OCI-LY1 (cell line): ENCODE measurements around the gene ADAT3.

Source experiments
- H2AFZ ChIP-seq: fragments of 200-600 bp; sonication (generic), shearing (Covaris generic); 2 replicates; pipeline ENCODE4 v1.6.0; 2014; ENCODE audit warnings: antibody characterized with exemption, mild to moderate bottlenecking, low read length
- H3F3A ChIP-seq: fragments of 200-600 bp; sonication (generic), shearing (Covaris generic); 2 replicates; pipeline ENCODE4 v1.6.0; 2014; ENCODE audit warnings: mild to moderate bottlenecking, antibody characterized with exemption, low read length, moderate library complexity; ENCODE audit not compliant: insufficient read depth
- H3K27ac ChIP-seq: fragments of 200-600 bp; sonication (generic); 2 replicates; pipeline ENCODE4 v1.5.1; 2014; ENCODE audit warnings: low read length, mixed run types, mild to moderate bottlenecking, low read depth; ENCODE audit not compliant: poor library complexity, severe bottlenecking
- H3K27me3 ChIP-seq: fragments of 200-600 bp; sonication (generic); 2 replicates; pipeline ENCODE4 v1.6.0; 2014; ENCODE audit warnings: antibody characterized with exemption, mild to moderate bottlenecking, low read length, moderate library complexity; ENCODE audit not compliant: insufficient read depth
- H3K36me3 ChIP-seq: fragments of 200-600 bp; sonication (generic); 2 replicates; pipeline ENCODE4 v1.6.1; 2014; ENCODE audit warnings: mild to moderate bottlenecking, antibody characterized with exemption, low read length, moderate library complexity, mixed read lengths; ENCODE audit not compliant: insufficient read depth
- H3K4me1 ChIP-seq: fragments of 200-600 bp; sonication (generic); 2 replicates; pipeline ENCODE4 v1.5.1; 2014; ENCODE audit warnings: mild to moderate bottlenecking, low read length, moderate library complexity; ENCODE audit not compliant: insufficient read depth, severe bottlenecking
- H3K4me2 ChIP-seq: fragments of 200-600 bp; sonication (generic), shearing (Covaris generic); 2 replicates; pipeline ENCODE4 v1.6.1; 2014; ENCODE audit warnings: low read length
- H3K4me3 ChIP-seq: fragments of 200-600 bp; sonication (generic); 2 replicates; pipeline ENCODE4 v1.5.1; 2014; ENCODE audit warnings: low read length, low read depth, mild to moderate bottlenecking, mixed read lengths; ENCODE audit not compliant: poor library complexity, severe bottlenecking
- H3K79me2 ChIP-seq: fragments of 200-600 bp; shearing (Covaris generic); 2 replicates; pipeline ENCODE4 v1.6.1; 2016; ENCODE audit warnings: mixed run types, low read length, mixed read lengths; ENCODE audit not compliant: insufficient read depth
- H3K9ac ChIP-seq: fragments of 200-600 bp; sonication (generic), shearing (Covaris generic); 2 replicates; pipeline ENCODE4 v1.6.1; 2014; ENCODE audit warnings: mild to moderate bottlenecking, low read length, mixed read lengths
- H3K9me2 ChIP-seq: fragments of 200-600 bp; sonication (generic), shearing (Covaris generic); 2 replicates; pipeline ENCODE4 v1.6.1; 2014; ENCODE audit warnings: low read depth, mild to moderate bottlenecking, low read length, mixed read lengths
- H3K9me3 ChIP-seq: fragments of 200-600 bp; shearing (Covaris generic); 2 replicates; pipeline ENCODE4 v1.6.1; 2014; ENCODE audit warnings: low read length, mixed read lengths
- H4K20me1 ChIP-seq: fragments of 200-600 bp; sonication (generic), shearing (Covaris generic); 2 replicates; pipeline ENCODE4 v1.6.0; 2016; ENCODE audit warnings: mild to moderate bottlenecking, low read length; ENCODE audit not compliant: insufficient read depth
- EZH2 ChIP-seq: fragments of 200-600 bp; sonication (generic), shearing (Covaris generic); IDR thresholded peaks from 2 replicates; pipeline ENCODE4 v1.8.0; 2017; ENCODE audit warnings: borderline replicate concordance, mixed run types, mild to moderate bottlenecking, antibody characterized with exemption, low read length, moderate library complexity, mixed read lengths
- TF ChIP-seq, protein P1 (sequence below): fragments of 200-600 bp; sonication (generic), shearing (Covaris generic); IDR thresholded peaks from 2 replicates; pipeline ENCODE4 v1.5.1; 2017; ENCODE audit warnings: mild to moderate bottlenecking, antibody characterized with exemption, low read length, moderate library complexity, mixed read lengths

ADAT3 gene

DNA sequence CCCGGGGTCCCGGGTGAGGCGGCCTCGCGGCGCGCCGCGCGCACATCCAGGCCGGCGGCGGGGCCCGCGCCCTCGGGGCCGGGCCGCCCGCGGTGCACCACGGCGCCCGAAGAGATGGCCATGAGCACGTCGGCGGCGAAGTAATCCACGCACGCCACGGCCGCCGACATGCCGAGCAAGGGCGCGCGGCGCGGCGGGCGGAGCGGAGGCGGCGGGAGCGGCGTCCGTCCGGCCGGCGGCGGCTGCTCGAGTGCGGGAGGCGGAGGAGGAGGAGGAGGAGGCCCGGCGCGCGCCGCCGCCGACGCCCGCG, 41.9 kb upstream of the ADAT3 start, which contains the start of gene KLF16:
Gene KLF16 (minus strand): TSS at position 252 of the 310 bp plus-strand sequence. CDS start 82 bp downstream, at position 170.
- no peaks in the 10 kb centered on the region for H3F3A ChIP-seq
- no peaks in the 10 kb centered on the region for H4K20me1 ChIP-seq
- no peaks in the 10 kb centered on the region for H3K36me3 ChIP-seq
- H3K4me1 ChIP-seq, result peaks cover 32% of the 10 kb centered on the region
- TF ChIP-seq, protein P1, sequence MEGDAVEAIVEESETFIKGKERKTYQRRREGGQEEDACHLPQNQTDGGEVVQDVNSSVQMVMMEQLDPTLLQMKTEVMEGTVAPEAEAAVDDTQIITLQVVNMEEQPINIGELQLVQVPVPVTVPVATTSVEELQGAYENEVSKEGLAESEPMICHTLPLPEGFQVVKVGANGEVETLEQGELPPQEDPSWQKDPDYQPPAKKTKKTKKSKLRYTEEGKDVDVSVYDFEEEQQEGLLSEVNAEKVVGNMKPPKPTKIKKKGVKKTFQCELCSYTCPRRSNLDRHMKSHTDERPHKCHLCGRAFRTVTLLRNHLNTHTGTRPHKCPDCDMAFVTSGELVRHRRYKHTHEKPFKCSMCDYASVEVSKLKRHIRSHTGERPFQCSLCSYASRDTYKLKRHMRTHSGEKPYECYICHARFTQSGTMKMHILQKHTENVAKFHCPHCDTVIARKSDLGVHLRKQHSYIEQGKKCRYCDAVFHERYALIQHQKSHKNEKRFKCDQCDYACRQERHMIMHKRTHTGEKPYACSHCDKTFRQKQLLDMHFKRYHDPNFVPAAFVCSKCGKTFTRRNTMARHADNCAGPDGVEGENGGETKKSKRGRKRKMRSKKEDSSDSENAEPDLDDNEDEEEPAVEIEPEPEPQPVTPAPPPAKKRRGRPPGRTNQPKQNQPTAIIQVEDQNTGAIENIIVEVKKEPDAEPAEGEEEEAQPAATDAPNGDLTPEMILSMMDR, result no peak
- TF ChIP-seq EZH2, result no peak
- peak within 1 kb of the TSS; percentile 69 for H3K4me3 ChIP-seq
- peaks cover 6% of the 10 kb centered on the region; the same call in 1 of the 2 replicates for H3K27me3 ChIP-seq
- peaks cover 6% of the 10 kb centered on the region for H3K79me2 ChIP-seq
- peak within 1 kb of the TSS; percentile 77 for H3K4me2 ChIP-seq
- no peak within 1 kb of the TSS for H2AFZ ChIP-seq
- peak within 1 kb of the TSS; percentile 76 for H3K9ac ChIP-seq
- peak within 1 kb of the TSS; percentile 61 for H3K27ac ChIP-seq
- H3K9me2 ChIP-seq, result no peaks in the 10 kb centered on the region
- H3K9me3 ChIP-seq, result no peaks in the 10 kb centered on the region

DNA sequence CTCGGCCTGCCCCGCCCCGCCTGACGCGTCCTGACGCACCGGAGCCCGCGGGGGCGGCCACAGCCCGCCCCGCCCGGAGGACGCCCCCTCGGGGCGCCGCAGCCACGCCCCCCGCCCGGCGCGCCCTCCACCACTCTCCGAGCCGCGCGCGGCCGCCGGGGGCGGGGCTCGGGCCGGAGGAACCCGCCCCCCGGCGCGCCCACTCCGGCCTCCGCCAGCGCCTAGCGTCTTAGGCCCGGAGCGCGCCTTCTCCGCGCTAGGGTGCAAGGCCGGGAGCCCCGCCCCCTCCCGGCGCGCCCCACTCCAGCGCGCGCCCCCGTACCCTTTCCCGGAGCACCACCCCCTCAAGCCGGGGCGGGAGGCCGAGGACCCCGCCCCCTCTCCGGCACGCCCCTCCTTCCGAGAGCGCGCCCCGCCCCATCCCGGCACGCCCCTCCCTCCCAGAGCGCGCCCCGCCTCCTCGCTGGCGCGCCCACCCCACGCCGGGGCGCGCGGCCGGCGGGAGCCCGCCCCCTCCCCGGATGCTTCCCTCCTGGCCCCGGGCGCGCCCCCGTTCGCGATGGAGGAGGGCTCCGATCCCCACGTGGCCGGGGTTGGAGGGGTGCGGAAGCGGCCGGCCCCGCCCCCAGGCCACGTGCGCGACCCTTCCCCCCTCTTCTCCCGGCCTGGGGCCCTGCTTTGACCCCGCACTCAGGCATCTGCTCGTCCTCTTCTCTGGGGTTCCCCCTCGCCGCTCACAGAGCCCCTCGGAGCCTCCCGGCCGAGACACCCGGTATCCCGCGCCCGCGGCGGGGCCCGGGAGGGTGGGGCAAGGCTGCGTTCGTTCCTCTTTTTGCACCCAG, 41.3 kb upstream of the ADAT3 start:
- Histone ChIP-seq H3K27me3 (peaks cover 6% of the 10 kb centered on the region; the same call in 1 of the 2 replicates), H3K27ac (peak overlapping the region; percentile 61), H3K4me3 (peak overlapping the region; percentile 65), H3K9me3 (no peaks in the 10 kb centered on the region), H3K4me1 (peaks cover 28% of the 10 kb centered on the region), H2AFZ (no peak overlapping the region), H3K79me2 (peaks cover 6% of the 10 kb centered on the region), H4K20me1 (no peaks in the 10 kb centered on the region), H3K36me3 (no peaks in the 10 kb centered on the region), H3K9ac (peak overlapping the region; percentile 76), H3K4me2 (peak overlapping the region; percentile 65), H3F3A (no peaks in the 10 kb centered on the region), H3K9me2 (no peaks in the 10 kb centered on the region)
- no peak for TF ChIP-seq EZH2
- TF ChIP-seq, protein P1, result no peak

DNA sequence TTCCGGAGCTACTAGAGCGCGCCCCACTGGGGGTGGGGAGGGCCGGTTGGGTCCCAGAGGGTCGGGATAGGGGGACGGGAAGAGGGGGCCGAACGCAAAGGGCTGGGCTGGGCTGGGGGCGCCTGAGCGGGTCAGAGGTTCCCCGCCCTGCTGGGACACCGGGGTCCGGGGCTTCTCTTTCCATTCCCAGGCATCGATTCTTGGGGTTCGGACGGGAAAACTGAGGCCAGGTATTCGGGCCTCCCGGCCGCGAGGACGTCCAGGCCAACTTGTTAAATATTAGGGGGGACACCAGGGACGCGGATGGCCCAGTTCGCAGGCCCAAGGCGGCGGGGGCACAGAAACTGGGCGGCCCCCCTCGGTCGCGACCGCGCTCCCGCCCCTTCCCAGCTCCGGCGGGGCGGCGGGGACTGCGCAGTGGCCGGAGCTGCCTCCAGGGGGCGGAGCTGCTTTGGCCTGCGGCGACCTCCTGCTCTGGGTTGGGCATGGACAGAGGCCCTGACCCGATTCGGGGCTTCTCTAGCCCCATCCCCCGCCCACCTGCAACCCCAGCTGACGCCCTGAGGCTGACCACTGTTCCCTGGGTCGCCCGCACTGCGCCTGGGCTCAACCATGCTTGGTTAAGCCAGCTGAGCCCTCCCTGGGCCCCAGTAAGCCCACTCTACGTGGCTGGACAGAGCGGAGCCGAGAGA, 40.6 kb upstream of the ADAT3 start:
- Histone ChIP-seq H3K4me3 (peak overlapping the region; percentile 65), H3K27ac (peak overlapping the region; percentile 61), H3K4me1 (peaks cover 28% of the 10 kb centered on the region)

More for the DNA sequence above, 40.6 kb upstream of the ADAT3 start:
- no peak for TF ChIP-seq EZH2
- TF ChIP-seq, protein P1, result peak; percentile 58
- H2AFZ ChIP-seq, result no peak overlapping the region
- H3F3A ChIP-seq, result no peaks in the 10 kb centered on the region
- H3K9ac ChIP-seq, result peak overlapping the region; percentile 76
- H3K79me2 ChIP-seq, result peaks cover 6% of the 10 kb centered on the region
- H3K4me2 ChIP-seq, result peak overlapping the region; percentile 65
- H3K36me3 ChIP-seq, result no peaks in the 10 kb centered on the region
- no peaks in the 10 kb centered on the region for H4K20me1 ChIP-seq
- peaks cover 6% of the 10 kb centered on the region; the same call in 1 of the 2 replicates for H3K27me3 ChIP-seq
- no peaks in the 10 kb centered on the region for H3K9me2 ChIP-seq
- no peaks in the 10 kb centered on the region for H3K9me3 ChIP-seq
